ENCODE results near the gene CTIF.
A peak's percentile ranks its signal among the peaks of the same experiment; 100 is the strongest.
"Not testable (repeated sequence)": the region's sequence is repeated elsewhere in the genome, so short reads cannot be mapped to it uniquely, and the experiment has no call there.

Gene CTIF

GRCh38 chr18:48717227-48717626 is 178.4 kb downstream of the CTIF start:
- not testable (repeated sequence) for H3K9me3 ChIP-seq (replicated peaks in 1 of 2; ENCODE audit: control insufficient read depth in 2 of 2, insufficient read depth in 1 of 2, low read depth in 1 of 2, low read length in 2 of 2); H2BK15ac ChIP-seq (ENCODE audit: low read length); H3K4ac ChIP-seq (ENCODE audit: low read length); H4K91ac ChIP-seq (ENCODE audit: low read depth, low read length, poor library complexity); H3K27ac ChIP-seq (replicated peaks; ENCODE audit: low read length); H3K23ac ChIP-seq (ENCODE audit: low read depth, low read length, poor library complexity); H2BK120ac ChIP-seq (ENCODE audit: low read depth, low read length); H2BK12ac ChIP-seq (ENCODE audit: low read length); H3K79me1 ChIP-seq (ENCODE audit: low read depth, low read length); H3K36me3 ChIP-seq (replicated peaks in 1 of 2; ENCODE audit: control insufficient read depth in 2 of 2, insufficient read depth in 2 of 2, low read length in 2 of 2); H3K27me3 ChIP-seq (ENCODE audit: control insufficient read depth in 3 of 3, insufficient read depth in 3 of 3, low read depth in 1 of 3, low read length in 3 of 3); H3K14ac ChIP-seq (ENCODE audit: low read length); H4K8ac ChIP-seq (ENCODE audit: low read depth, low read length); H3K4me3 ChIP-seq (ENCODE audit: low read length in 2 of 2); H3K4me2 ChIP-seq (ENCODE audit: insufficient read depth, low read length, poor library complexity, severe bottlenecking); H2BK5ac ChIP-seq (ENCODE audit: low read length); H3K18ac ChIP-seq (ENCODE audit: low read length); H3K9ac ChIP-seq (ENCODE audit: low read depth, low read length, poor library complexity); H2AK5ac ChIP-seq (ENCODE audit: low read depth, low read length); H2AFZ ChIP-seq (ENCODE audit: low read length); DNase-seq (ENCODE audit: low spot score)
- WGBS, 2 donors (ENCODE audit: extremely low coverage in 2 of 2, insufficient read length in 2 of 2, insufficient replicate concordance in 1 of 2): no CpG with 5 or more reads among the region's 9 CpGs
- peaks cover 0 to 12% of the 10 kb centered on the region in 2 donors for H3K4me1 ChIP-seq (ENCODE audit: control insufficient read depth in 2 of 2, insufficient read depth in 1 of 2, low read depth in 1 of 2, low read length in 2 of 2)

GRCh38 chr18:48718251-48718959 is 179.6 kb downstream of the CTIF start:
- H3K23ac ChIP-seq (ENCODE audit: low read depth, low read length, poor library complexity): no peak overlapping the region
- DNase-seq (ENCODE audit: low spot score): no peak
- H3K4ac ChIP-seq (ENCODE audit: low read length): no peak overlapping the region
- H2BK15ac ChIP-seq (ENCODE audit: low read length): no peak overlapping the region
- H3K9ac ChIP-seq (ENCODE audit: low read depth, low read length, poor library complexity): no peak overlapping the region
- H2AK5ac ChIP-seq (ENCODE audit: low read depth, low read length): no peak overlapping the region
- H4K91ac ChIP-seq (ENCODE audit: low read depth, low read length, poor library complexity): no peak overlapping the region
- H3K79me1 ChIP-seq (ENCODE audit: low read depth, low read length): no peaks in the 10 kb centered on the region
- no peaks in the 10 kb centered on the region for H3K27me3 ChIP-seq (ENCODE audit: control insufficient read depth in 3 of 3, insufficient read depth in 3 of 3, low read depth in 1 of 3, low read length in 3 of 3)
- H3K36me3 ChIP-seq (replicated peaks in 1 of 2; ENCODE audit: control insufficient read depth in 2 of 2, insufficient read depth in 2 of 2, low read length in 2 of 2): no peaks in the 10 kb centered on the region
- no peaks in the 10 kb centered on the region for H3K9me3 ChIP-seq (replicated peaks in 1 of 2; ENCODE audit: control insufficient read depth in 2 of 2, insufficient read depth in 1 of 2, low read depth in 1 of 2, low read length in 2 of 2)
- no peak overlapping the region for H3K18ac ChIP-seq (ENCODE audit: low read length)
- H3K14ac ChIP-seq (ENCODE audit: low read length): no peak overlapping the region
- H2BK12ac ChIP-seq (ENCODE audit: low read length): no peak overlapping the region
- H2BK120ac ChIP-seq (ENCODE audit: low read depth, low read length): no peak overlapping the region
- no peak overlapping the region for H3K4me3 ChIP-seq (ENCODE audit: low read length in 2 of 2)
- no peak overlapping the region for H4K8ac ChIP-seq (ENCODE audit: low read depth, low read length)
- peaks cover 0 to 12% of the 10 kb centered on the region in 2 donors for H3K4me1 ChIP-seq (ENCODE audit: control insufficient read depth in 2 of 2, insufficient read depth in 1 of 2, low read depth in 1 of 2, low read length in 2 of 2)
- H3K4me2 ChIP-seq (ENCODE audit: insufficient read depth, low read length, poor library complexity, severe bottlenecking): no peak overlapping the region
- no peak overlapping the region for H2BK5ac ChIP-seq (ENCODE audit: low read length)
- H2AFZ ChIP-seq (ENCODE audit: low read length): no peak overlapping the region
- no CpG with 5 or more reads among the region's 10 CpGs for WGBS, 2 donors (ENCODE audit: extremely low coverage in 2 of 2, insufficient read length in 2 of 2, insufficient replicate concordance in 1 of 2)
- H3K27ac ChIP-seq (replicated peaks; ENCODE audit: low read length): no peak overlapping the region

- Histone ChIP-seq H2BK15ac (ENCODE audit: low read length) (no peak overlapping the region), H2AFZ (ENCODE audit: low read length) (no peak overlapping the region), H3K36me3 (replicated peaks in 1 of 2; ENCODE audit: control insufficient read depth in 2 of 2, insufficient read depth in 2 of 2, low read length in 2 of 2) (no peaks in the 10 kb centered on the region), H3K9me3 (replicated peaks in 1 of 2; ENCODE audit: control insufficient read depth in 2 of 2, insufficient read depth in 1 of 2, low read depth in 1 of 2, low read length in 2 of 2) (no peaks in the 10 kb centered on the region), H4K8ac (ENCODE audit: low read depth, low read length) (no peak overlapping the region), H3K4me3 (ENCODE audit: low read length in 2 of 2) (no peak overlapping the region), H3K23ac (ENCODE audit: low read depth, low read length, poor library complexity) (no peak overlapping the region), H3K79me1 (ENCODE audit: low read depth, low read length) (no peaks in the 10 kb centered on the region), H4K91ac (ENCODE audit: low read depth, low read length, poor library complexity) (no peak overlapping the region), H3K27ac (replicated peaks; ENCODE audit: low read length) (no peak overlapping the region), H2BK5ac (ENCODE audit: low read length) (no peak overlapping the region), H3K4me2 (ENCODE audit: insufficient read depth, low read length, poor library complexity, severe bottlenecking) (no peak overlapping the region), H3K18ac (ENCODE audit: low read length) (no peak overlapping the region), H3K9ac (ENCODE audit: low read depth, low read length, poor library complexity) (no peak overlapping the region), H2BK120ac (ENCODE audit: low read depth, low read length) (no peak overlapping the region), H3K4ac (ENCODE audit: low read length) (no peak overlapping the region), H3K4me1 (ENCODE audit: control insufficient read depth in 2 of 2, insufficient read depth in 1 of 2, low read depth in 1 of 2, low read length in 2 of 2) (peaks cover 0 to 12% of the 10 kb centered on the region in 2 donors), H2AK5ac (ENCODE audit: low read depth, low read length) (no peak overlapping the region), H3K27me3 (ENCODE audit: control insufficient read depth in 3 of 3, insufficient read depth in 3 of 3, low read depth in 1 of 3, low read length in 3 of 3) (no peaks in the 10 kb centered on the region), H2BK12ac (ENCODE audit: low read length) (no peak overlapping the region), H3K14ac (ENCODE audit: low read length) (no peak overlapping the region)
- DNase-seq (ENCODE audit: low spot score): no peak
- no CpG with 5 or more reads among the region's 4 CpGs for WGBS, 2 donors (ENCODE audit: extremely low coverage in 2 of 2, insufficient read length in 2 of 2, insufficient replicate concordance in 1 of 2)
Measured at GRCh38 chr18:48719388-48719787, 180.6 kb downstream of the CTIF start.

- no peak overlapping the region for H2AK5ac ChIP-seq (ENCODE audit: low read depth, low read length)
- no peak overlapping the region for H3K4me2 ChIP-seq (ENCODE audit: insufficient read depth, low read length, poor library complexity, severe bottlenecking)
- no peak overlapping the region for H3K4ac ChIP-seq (ENCODE audit: low read length)
- no peak for DNase-seq (ENCODE audit: low spot score)
- H4K91ac ChIP-seq (ENCODE audit: low read depth, low read length, poor library complexity): no peak overlapping the region
- H3K4me1 ChIP-seq (ENCODE audit: control insufficient read depth in 2 of 2, insufficient read depth in 1 of 2, low read depth in 1 of 2, low read length in 2 of 2): peaks cover 0 to 9% of the 10 kb centered on the region in 2 donors
- H3K79me1 ChIP-seq (ENCODE audit: low read depth, low read length): no peaks in the 10 kb centered on the region
- no peak overlapping the region for H2BK15ac ChIP-seq (ENCODE audit: low read length)
- H2BK5ac ChIP-seq (ENCODE audit: low read length): no peak overlapping the region
- no peak overlapping the region for H3K9ac ChIP-seq (ENCODE audit: low read depth, low read length, poor library complexity)
- no peaks in the 10 kb centered on the region for H3K9me3 ChIP-seq (replicated peaks in 1 of 2; ENCODE audit: control insufficient read depth in 2 of 2, insufficient read depth in 1 of 2, low read depth in 1 of 2, low read length in 2 of 2)
- no peak overlapping the region for H4K8ac ChIP-seq (ENCODE audit: low read depth, low read length)
- H2BK12ac ChIP-seq (ENCODE audit: low read length): no peak overlapping the region
- no peak overlapping the region for H2BK120ac ChIP-seq (ENCODE audit: low read depth, low read length)
- H2AFZ ChIP-seq (ENCODE audit: low read length): no peak overlapping the region
- no peaks in the 10 kb centered on the region for H3K27me3 ChIP-seq (ENCODE audit: control insufficient read depth in 3 of 3, insufficient read depth in 3 of 3, low read depth in 1 of 3, low read length in 3 of 3)
- no CpG with 5 or more reads among the region's 12 CpGs for WGBS, 2 donors (ENCODE audit: extremely low coverage in 2 of 2, insufficient read length in 2 of 2, insufficient replicate concordance in 1 of 2)
- no peaks in the 10 kb centered on the region for H3K36me3 ChIP-seq (replicated peaks in 1 of 2; ENCODE audit: control insufficient read depth in 2 of 2, insufficient read depth in 2 of 2, low read length in 2 of 2)
- no peak overlapping the region for H3K27ac ChIP-seq (replicated peaks; ENCODE audit: low read length)
- no peak overlapping the region for H3K4me3 ChIP-seq (ENCODE audit: low read length in 2 of 2)
- H3K14ac ChIP-seq (ENCODE audit: low read length): peak overlapping the region; percentile 4
- H3K18ac ChIP-seq (ENCODE audit: low read length): no peak overlapping the region
- H3K23ac ChIP-seq (ENCODE audit: low read depth, low read length, poor library complexity): no peak overlapping the region
Measured at GRCh38 chr18:48719974-48720654, 181.3 kb downstream of the CTIF start.
